HepG2 (cell line): ENCODE data around the gene CASKIN1. TPM values are rescaled to one million over a fixed set of nuclear protein-coding genes. Genes with fewer than 3 reads are reported as not detected.
A peak's percentile ranks its signal among the peaks of the same experiment; 100 is the strongest.

Experiments
- ASH2L ChIP-seq: fragments of 300-600, 200-600 bp; sonication (generic); IDR thresholded peaks from 2 replicates; pipeline ENCODE4 v1.7.0; 2017; ENCODE audit warnings: low read depth, mild to moderate bottlenecking, moderate library complexity, mixed read lengths, low read length; ENCODE audit not compliant: insufficient read length
- ERF ChIP-seq: IDR thresholded peaks from 2 replicates; pipeline ENCODE4 v1.6.1; 2018; ENCODE audit warnings: missing biosample characterization, missing genetic modification reagents
- FOXO1 ChIP-seq: sonication (generic); formaldehyde crosslinking; IDR thresholded peaks from 2 replicates; pipeline ENCODE4 v1.4.0; 2020; ENCODE audit warnings: missing genetic modification reagents
- GABPB1 ChIP-seq: IDR thresholded peaks from 2 replicates; pipeline ENCODE4 v1.6.1; 2016; ENCODE audit warnings: mild to moderate bottlenecking, missing genetic modification reagents, moderate library complexity, missing compliant biosample characterization
- HNRNPK ChIP-seq: fragments of 200-400 bp; formaldehyde crosslinking; IDR thresholded peaks from 2 replicates; pipeline ENCODE4 v1.6.1; 2018; ENCODE audit warnings: low read length, low read depth, moderate library complexity, mild to moderate bottlenecking; ENCODE audit not compliant: poor library complexity, severe bottlenecking
- POLR2AphosphoS5 ChIP-seq: IDR thresholded peaks from 2 replicates; pipeline ENCODE4 v1.6.1; 2012; ENCODE audit warnings: low read depth, low read length
- PPARG ChIP-seq: conservative IDR thresholded peaks from 2 replicates; pipeline ENCODE4 v1.6.1; 2016; ENCODE audit warnings: missing biosample characterization, missing genetic modification reagents
- SALL1 ChIP-seq: sonication (generic); formaldehyde crosslinking; IDR thresholded peaks from 2 replicates; pipeline ENCODE4 v1.8.0; 2022; ENCODE audit warnings: mild to moderate bottlenecking, missing genetic modification reagents
- SUZ12 ChIP-seq: fragments of 150-350 bp; IDR thresholded peaks from 2 replicates; pipeline ENCODE4 v1.6.1; 2014; ENCODE audit warnings: low read depth, low read length
- ZBTB7B ChIP-seq: sonication (generic); formaldehyde crosslinking; IDR thresholded peaks from 2 replicates; pipeline ENCODE4 v1.4.0; 2020; ENCODE audit warnings: missing genetic modification reagents
- ZNF333 ChIP-seq: sonication (generic); formaldehyde crosslinking; IDR thresholded peaks from 2 replicates; pipeline ENCODE4 v1.4.0; 2020; ENCODE audit warnings: mild to moderate bottlenecking, missing genetic modification reagents, borderline replicate concordance
- ZNF501 ChIP-seq: sonication (generic); formaldehyde crosslinking; IDR thresholded peaks from 2 replicates; pipeline ENCODE4 v1.5.1; 2020; ENCODE audit warnings: mild to moderate bottlenecking, moderate library complexity, missing genetic modification reagents
- ZNF878 ChIP-seq: sonication (generic); formaldehyde crosslinking; IDR thresholded peaks from 2 replicates; pipeline ENCODE4 v1.8.1; 2023; ENCODE audit warnings: mild to moderate bottlenecking, missing genetic modification reagents, moderate library complexity
- polyA plus RNA-seq, 8 experiments: library from polyadenylated mRNA; depleted of rRNA in 3 of 8; stranded (reverse) in 7 of 8; unstranded in 1 of 8; fragments of >200 nt; fragmentation: Illumina TruSeq in 4 of 8; extraction: Trizol in 4 of 8; gene quantifications; 2 replicates each; pipeline versions ENCODE4 v1.2.1 to v1.2.3, GENCODE V29; 2011 to 2016; ENCODE audit warnings: low read depth in 4 of 8, missing spikeins in 1 of 8, mixed read lengths in 1 of 8; ENCODE audit not compliant: insufficient read depth in 1 of 8
- total RNA-seq, 5 experiments: library from RNA; depleted of rRNA; stranded (reverse); fragments of >200 nt; fragmentation: Illumina TruSeq; extraction: Trizol; gene quantifications; 2 replicates each; pipeline ENCODE4 v1.2.3, GENCODE V29; 2016; ENCODE audit warnings: low read depth in 1 of 5
- TF ChIP-seq, protein P1 (sequence below): sonication (generic); formaldehyde crosslinking; IDR thresholded peaks from 2 replicates; pipeline ENCODE4 v1.9.0; 2021; ENCODE audit warnings: missing genetic modification reagents, borderline replicate concordance
- TF ChIP-seq, protein P2 (sequence below): sonication (generic); formaldehyde crosslinking; IDR thresholded peaks from 2 replicates; pipeline ENCODE4 v1.4.0; 2020; ENCODE audit warnings: missing genetic modification reagents, borderline replicate concordance
- TF ChIP-seq, protein P3 (sequence below): sonication (generic); formaldehyde crosslinking; IDR thresholded peaks from 2 replicates; pipeline ENCODE4 v1.4.0; 2020; ENCODE audit warnings: mild to moderate bottlenecking, missing genetic modification reagents
- TF ChIP-seq, protein P4 (sequence below): sonication (generic); formaldehyde crosslinking; conservative IDR thresholded peaks from 2 replicates; pipeline ENCODE4 v1.8.0; 2022; ENCODE audit warnings: low read depth, missing genetic modification reagents
- TF ChIP-seq, protein P5 (sequence below): sonication (generic); formaldehyde crosslinking; IDR thresholded peaks from 2 replicates; pipeline ENCODE4 v1.5.0; 2020; ENCODE audit warnings: missing genetic modification reagents, mild to moderate bottlenecking, borderline replicate concordance
- TF ChIP-seq, protein P6 (sequence below): sonication (generic); formaldehyde crosslinking; IDR thresholded peaks from 2 replicates; pipeline ENCODE4 v1.4.0; 2020; ENCODE audit warnings: missing genetic modification reagents

The CASKIN1 gene
- total and polyA plus RNA-seq, 2 of the 13 experiments (the other 11 are each of a cell fraction or from before 2014, with no cell fraction given): 1.2 to 2.2 TPM

DNA sequence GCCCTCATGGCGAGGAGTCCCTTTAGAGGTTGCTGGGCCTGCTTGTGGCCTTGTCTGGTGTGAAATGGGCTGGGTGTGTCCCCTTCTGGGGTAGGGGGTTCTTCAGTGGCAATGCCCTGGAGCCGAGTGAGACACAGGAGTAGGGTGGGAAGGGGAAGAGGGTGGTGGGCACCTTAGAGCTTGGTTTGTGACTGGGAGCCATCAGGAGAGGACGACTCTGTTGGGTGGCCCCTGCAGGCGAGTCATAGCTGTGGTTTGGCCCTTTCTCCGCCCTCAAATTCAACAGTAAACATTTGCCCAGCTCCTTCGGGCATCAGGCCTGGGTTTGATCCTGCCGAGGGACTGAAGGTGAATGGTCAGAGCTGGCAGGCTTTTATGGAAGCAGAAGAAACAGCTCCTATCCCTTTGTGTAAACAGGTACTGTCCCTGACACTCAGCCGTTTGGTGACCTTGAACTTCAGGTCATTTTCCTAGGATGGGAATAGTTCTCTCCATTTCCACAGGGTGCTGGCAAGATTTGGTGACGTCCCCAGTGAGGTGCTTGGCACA is 29.9 kb upstream of the CASKIN1 start (continued):
- TF ChIP-seq GABPB1 (no peak), ZNF878 (peak; percentile 50; the same call in 1 of the 2 replicates), SUZ12 (no peak), SALL1 (CRISPR knock-in tag) (peak; percentile 79), FOXO1 (peak; percentile 78; the same call in 1 of the 2 replicates), POLR2AphosphoS5 (peak; percentile 64), ZNF333 (CRISPR knock-in tag) (no peak), PPARG (peak; percentile 66; the same call in 1 of the 2 replicates), HNRNPK (no peak), ZBTB7B (CRISPR knock-in tag) (peak; percentile 53; the same call in 1 of the 2 replicates), ZNF501 (CRISPR knock-in tag) (0 out of 2 replicates have a peak, but pooled peaks have one; percentile 32), ERF (CRISPR knock-in tag) (peak; percentile 81; the same call in 1 of the 2 replicates), ASH2L (no peak)
- TF ChIP-seq, protein P1, sequence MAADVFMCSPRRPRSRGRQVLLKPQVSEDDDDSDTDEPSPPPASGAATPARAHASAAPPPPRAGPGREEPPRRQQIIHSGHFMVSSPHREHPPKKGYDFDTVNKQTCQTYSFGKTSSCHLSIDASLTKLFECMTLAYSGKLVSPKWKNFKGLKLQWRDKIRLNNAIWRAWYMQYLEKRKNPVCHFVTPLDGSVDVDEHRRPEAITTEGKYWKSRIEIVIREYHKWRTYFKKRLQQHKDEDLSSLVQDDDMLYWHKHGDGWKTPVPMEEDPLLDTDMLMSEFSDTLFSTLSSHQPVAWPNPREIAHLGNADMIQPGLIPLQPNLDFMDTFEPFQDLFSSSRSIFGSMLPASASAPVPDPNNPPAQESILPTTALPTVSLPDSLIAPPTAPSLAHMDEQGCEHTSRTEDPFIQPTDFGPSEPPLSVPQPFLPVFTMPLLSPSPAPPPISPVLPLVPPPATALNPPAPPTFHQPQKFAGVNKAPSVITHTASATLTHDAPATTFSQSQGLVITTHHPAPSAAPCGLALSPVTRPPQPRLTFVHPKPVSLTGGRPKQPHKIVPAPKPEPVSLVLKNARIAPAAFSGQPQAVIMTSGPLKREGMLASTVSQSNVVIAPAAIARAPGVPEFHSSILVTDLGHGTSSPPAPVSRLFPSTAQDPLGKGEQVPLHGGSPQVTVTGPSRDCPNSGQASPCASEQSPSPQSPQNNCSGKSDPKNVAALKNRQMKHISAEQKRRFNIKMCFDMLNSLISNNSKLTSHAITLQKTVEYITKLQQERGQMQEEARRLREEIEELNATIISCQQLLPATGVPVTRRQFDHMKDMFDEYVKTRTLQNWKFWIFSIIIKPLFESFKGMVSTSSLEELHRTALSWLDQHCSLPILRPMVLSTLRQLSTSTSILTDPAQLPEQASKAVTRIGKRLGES (CRISPR knock-in tag): no peak
- TF ChIP-seq, protein P2, sequence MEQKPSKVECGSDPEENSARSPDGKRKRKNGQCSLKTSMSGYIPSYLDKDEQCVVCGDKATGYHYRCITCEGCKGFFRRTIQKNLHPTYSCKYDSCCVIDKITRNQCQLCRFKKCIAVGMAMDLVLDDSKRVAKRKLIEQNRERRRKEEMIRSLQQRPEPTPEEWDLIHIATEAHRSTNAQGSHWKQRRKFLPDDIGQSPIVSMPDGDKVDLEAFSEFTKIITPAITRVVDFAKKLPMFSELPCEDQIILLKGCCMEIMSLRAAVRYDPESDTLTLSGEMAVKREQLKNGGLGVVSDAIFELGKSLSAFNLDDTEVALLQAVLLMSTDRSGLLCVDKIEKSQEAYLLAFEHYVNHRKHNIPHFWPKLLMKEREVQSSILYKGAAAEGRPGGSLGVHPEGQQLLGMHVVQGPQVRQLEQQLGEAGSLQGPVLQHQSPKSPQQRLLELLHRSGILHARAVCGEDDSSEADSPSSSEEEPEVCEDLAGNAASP: peak; percentile 74; the same call in 1 of the 2 replicates
- TF ChIP-seq, protein P3, sequence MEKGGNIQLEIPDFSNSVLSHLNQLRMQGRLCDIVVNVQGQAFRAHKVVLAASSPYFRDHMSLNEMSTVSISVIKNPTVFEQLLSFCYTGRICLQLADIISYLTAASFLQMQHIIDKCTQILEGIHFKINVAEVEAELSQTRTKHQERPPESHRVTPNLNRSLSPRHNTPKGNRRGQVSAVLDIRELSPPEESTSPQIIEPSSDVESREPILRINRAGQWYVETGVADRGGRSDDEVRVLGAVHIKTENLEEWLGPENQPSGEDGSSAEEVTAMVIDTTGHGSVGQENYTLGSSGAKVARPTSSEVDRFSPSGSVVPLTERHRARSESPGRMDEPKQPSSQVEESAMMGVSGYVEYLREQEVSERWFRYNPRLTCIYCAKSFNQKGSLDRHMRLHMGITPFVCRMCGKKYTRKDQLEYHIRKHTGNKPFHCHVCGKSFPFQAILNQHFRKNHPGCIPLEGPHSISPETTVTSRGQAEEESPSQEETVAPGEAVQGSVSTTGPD: peak; percentile 44; the same call in 1 of the 2 replicates
- TF ChIP-seq, protein P4, sequence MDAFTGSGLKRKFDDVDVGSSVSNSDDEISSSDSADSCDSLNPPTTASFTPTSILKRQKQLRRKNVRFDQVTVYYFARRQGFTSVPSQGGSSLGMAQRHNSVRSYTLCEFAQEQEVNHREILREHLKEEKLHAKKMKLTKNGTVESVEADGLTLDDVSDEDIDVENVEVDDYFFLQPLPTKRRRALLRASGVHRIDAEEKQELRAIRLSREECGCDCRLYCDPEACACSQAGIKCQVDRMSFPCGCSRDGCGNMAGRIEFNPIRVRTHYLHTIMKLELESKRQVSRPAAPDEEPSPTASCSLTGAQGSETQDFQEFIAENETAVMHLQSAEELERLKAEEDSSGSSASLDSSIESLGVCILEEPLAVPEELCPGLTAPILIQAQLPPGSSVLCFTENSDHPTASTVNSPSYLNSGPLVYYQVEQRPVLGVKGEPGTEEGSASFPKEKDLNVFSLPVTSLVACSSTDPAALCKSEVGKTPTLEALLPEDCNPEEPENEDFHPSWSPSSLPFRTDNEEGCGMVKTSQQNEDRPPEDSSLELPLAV (CRISPR knock-in tag): no peak
- TF ChIP-seq, protein P5, sequence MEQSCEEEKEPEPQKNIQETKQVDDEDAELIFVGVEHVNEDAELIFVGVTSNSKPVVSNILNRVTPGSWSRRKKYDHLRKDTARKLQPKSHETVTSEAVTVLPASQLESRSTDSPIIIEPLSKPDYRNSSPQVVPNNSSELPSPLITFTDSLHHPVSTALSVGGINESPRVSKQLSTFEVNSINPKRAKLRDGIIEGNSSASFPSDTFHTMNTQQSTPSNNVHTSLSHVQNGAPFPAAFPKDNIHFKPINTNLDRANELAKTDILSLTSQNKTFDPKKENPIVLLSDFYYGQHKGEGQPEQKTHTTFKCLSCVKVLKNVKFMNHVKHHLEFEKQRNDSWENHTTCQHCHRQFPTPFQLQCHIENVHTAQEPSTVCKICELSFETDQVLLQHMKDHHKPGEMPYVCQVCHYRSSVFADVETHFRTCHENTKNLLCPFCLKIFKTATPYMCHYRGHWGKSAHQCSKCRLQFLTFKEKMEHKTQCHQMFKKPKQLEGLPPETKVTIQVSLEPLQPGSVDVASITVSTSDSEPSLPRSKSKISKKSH (CRISPR knock-in tag): no peak
- TF ChIP-seq, protein P6, sequence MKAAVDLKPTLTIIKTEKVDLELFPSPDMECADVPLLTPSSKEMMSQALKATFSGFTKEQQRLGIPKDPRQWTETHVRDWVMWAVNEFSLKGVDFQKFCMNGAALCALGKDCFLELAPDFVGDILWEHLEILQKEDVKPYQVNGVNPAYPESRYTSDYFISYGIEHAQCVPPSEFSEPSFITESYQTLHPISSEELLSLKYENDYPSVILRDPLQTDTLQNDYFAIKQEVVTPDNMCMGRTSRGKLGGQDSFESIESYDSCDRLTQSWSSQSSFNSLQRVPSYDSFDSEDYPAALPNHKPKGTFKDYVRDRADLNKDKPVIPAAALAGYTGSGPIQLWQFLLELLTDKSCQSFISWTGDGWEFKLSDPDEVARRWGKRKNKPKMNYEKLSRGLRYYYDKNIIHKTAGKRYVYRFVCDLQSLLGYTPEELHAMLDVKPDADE: no peak
